GM10847 (cell line): ENCODE data around the gene NME2.

Experiments used
- POLR2A ChIP-seq: IDR thresholded peaks from 2 replicates; pipeline ENCODE4 v1.6.1; 2011; ENCODE audit not compliant: insufficient read length; ENCODE audit errors: extremely low read depth

The NME2 gene

GRCh38 chr17:51144266-51145022 lies 21.8 kb upstream of the NME2 start:
- TF ChIP-seq POLR2A = no peak

DNA sequence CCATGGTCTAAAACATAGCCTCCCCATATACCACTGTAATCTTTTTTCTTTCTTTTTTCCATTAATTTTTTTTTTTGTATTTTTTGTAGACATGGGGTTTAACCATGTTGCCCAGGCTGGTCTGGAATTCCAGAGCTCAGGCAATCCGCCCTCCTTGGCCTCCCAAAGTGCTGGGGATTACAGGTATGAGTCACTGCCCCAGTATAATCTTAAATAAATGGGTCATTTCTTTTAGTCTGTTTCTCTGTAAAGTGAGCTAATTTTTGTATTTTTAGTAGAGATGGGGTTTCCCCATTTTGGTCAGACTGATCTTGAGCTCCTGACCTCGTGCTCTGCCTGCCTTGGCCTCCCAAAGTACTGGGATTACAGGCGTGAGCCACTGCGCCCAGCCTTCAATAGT lies 18.6 kb upstream of the NME2 start:
- no peak for TF ChIP-seq POLR2A

- no peak for TF ChIP-seq POLR2A
Measured at GRCh38 chr17:51149163-51149562, 17.0 kb upstream of the NME2 start.

DNA sequence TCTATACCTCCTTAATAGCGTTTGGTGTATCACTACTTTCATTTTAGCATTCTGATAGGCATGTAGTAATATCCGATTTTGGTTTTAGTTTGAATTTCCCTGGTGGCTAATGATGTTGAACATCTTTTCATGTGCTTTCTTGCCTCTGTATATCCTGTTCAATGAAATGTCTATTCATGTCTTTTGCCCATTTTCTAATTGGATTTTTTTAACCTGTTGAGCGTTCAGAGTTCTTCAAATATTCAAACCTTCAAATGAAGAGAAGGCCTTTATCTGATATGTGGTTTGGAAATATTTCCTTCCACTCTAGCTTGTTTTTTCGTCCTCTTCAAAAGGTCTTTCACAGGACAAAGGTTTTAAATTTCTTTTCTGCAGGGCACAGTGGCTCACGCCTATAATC lies 15.3 kb upstream of the NME2 start:
- no peak for TF ChIP-seq POLR2A

GRCh38 chr17:51152766-51153209 lies 13.4 kb upstream of the NME2 start:
- TF ChIP-seq POLR2A = no peak

DNA sequence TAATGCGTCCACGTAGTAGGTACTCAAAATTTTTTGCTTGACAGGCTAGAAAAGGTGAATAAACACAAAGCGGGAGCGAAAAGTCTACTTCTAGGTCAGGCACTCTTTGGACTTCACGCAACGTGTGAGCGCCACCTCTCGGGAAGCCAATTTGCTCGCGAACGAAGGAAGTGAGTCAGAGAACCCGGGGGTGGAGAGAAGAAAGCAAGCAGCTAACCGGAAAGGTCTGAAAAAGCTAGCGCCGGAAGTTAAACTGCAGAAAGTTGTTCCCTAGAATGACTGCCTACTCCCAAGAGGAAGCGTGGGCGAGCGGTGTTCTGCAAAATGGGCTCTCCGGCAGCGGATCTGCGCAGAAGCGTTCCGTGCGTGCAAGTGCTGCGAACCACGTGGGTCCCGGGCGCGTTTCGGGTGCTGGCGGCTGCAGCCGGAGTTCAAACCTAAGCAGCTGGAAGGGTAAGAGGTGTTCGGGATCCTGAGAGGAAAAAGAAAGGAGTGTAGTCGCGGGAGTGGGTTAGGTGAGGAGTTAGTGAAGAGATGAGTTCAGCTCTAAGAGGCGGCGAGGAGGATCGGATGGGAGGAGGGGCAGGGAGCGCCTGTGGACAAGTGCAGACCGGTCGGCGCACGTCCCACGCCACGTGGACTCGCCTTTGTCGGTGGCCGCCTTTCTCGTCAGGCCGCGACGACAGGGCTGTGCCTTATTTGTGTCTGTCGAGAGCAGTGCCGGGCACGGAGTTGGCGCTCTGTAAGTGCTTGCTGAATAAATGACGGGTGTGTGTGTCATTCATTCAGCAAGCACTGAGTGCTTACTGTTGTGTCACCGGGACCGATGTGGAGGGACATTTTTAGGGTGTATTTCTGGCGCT lies 12.8 kb upstream of the NME2 start, which contains the start of gene NME1:
TSS of gene NME1 (plus strand) at position 350 of the 863 bp plus-strand sequence. CDS start 2,096 bp downstream, outside the sequence.
- peak; percentile 63 for TF ChIP-seq POLR2A

DNA sequence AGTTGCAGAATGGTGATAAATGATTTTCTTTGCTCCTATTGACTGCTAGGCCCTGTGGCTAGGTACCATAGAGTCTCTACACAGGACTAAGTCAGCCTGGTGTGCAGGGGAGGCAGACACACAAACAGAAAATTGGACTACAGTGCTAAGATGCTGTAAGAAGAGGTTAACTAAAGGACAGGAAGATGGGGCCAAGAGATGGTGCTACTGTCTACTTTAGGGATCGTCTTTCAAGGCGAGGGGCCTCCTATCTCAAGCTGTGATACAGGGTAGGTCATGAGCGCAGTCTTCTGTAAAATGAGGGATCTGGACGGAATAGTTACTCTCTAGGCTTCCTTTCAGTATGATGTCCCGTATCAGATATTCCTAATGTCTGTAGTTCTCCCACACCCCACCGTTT lies 12.0 kb upstream of the NME2 start:
- no peak for TF ChIP-seq POLR2A

GRCh38 chr17:51155416-51155815 lies 10.8 kb upstream of the NME2 start:
- no peak for TF ChIP-seq POLR2A

GRCh38 chr17:51159604-51160003 lies 6.6 kb upstream of the NME2 start:
- TF ChIP-seq POLR2A = no peak

DNA sequence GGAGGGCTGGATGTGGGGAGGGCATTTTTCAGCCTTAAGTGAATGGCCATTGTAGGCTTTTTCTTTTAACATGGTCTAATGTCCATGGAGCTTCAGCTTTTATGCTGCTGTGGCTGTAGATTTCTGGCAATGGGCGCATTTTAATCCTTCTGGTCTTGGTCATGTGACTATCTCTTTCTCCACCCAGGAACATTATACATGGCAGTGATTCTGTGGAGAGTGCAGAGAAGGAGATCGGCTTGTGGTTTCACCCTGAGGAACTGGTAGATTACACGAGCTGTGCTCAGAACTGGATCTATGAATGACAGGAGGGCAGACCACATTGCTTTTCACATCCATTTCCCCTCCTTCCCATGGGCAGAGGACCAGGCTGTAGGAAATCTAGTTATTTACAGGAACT lies 4.7 kb upstream of the NME2 start:
- no peak for TF ChIP-seq POLR2A

GRCh38 chr17:51164911-51165679 lies 1.1 kb upstream of the NME2 start:
- no peak for TF ChIP-seq POLR2A

- TF ChIP-seq POLR2A = no peak
Measured at GRCh38 chr17:51165680-51166197, 472 bp upstream of the NME2 start.

- no peak for TF ChIP-seq POLR2A
Measured at GRCh38 chr17:51166987-51167931, 1.0 kb downstream of the NME2 start.

- TF ChIP-seq POLR2A = no peak
Measured at GRCh38 chr17:51169340-51169739, 3.1 kb downstream of the NME2 start.
